Measurements from ENCODE around the gene PREP. TPM values are rescaled to one million over a fixed set of nuclear protein-coding genes. Genes with fewer than 3 reads are reported as not detected.
"Not testable (repeated sequence)": the region's sequence is repeated elsewhere in the genome, so short reads cannot be mapped to it uniquely, and the experiment has no call there.

PREP gene
- total RNA-seq, 4 donors from 2014 or later = 34.6 to 71.8 (median 51.8) TPM

GRCh38 chr6:105235155-105235554 lies 167.7 kb downstream of the PREP start:
- no peak for DNase-seq
- intact Hi-C loops (cut with DNase I; ENCODE audit: low total_unique reads) (no loop called here), in situ Hi-C loops (cut with MboI; ENCODE audit: low sequenced_read_pairs in 4 of 4) (no loop called here)
- TF ChIP-seq POLR2A (IDR thresholded peaks at IDR 0.05) = no peak
- ATAC-seq = no peak
- H3K27ac ChIP-seq = no peak overlapping the region
- no peaks in the 10 kb centered on the region for H3K9me3 ChIP-seq
- H3K27me3 ChIP-seq = no peaks in the 10 kb centered on the region
- no peaks in the 10 kb centered on the region for H3K36me3 ChIP-seq
- H3K4me3 ChIP-seq = no peak overlapping the region
- H3K4me1 ChIP-seq = no peaks in the 10 kb centered on the region

DNA sequence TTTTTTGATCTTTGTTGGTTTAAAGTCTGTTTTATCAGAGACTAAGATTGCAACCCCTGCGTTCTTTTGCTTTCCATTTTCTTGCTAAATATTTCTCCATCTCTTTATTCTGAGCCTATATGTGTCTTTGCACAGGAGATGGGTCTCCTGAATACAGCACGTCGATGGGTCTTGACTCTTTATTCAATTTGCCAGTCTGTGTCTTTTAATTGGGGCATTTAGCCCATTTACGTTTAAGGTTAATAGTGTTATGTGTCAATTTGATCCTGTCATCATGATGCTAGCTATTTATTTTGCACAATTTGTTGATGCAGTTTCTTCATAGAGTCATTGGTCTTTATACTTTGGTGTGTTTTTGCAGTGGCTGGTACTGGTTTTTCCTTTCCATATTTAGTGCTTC lies 171.1 kb downstream of the PREP start:
- intact Hi-C loops (cut with DNase I; ENCODE audit: low total_unique reads); H3K36me3 ChIP-seq; in situ Hi-C loops (cut with MboI; ENCODE audit: low sequenced_read_pairs in 4 of 4); ATAC-seq; H3K4me3 ChIP-seq; H3K9me3 ChIP-seq; H3K27ac ChIP-seq; DNase-seq; H3K4me1 ChIP-seq; H3K27me3 ChIP-seq: not testable (repeated sequence)

Other genes starting within 250 kb of the PREP start
- 100 to 1,000 TPM; 105 to 218 (median 179) TPM for gene POPDC3, start 223.1 kb downstream of the PREP start, total RNA-seq